SK-N-SH (cell line): Measurements from ENCODE around the gene NR6A1.

Experiments used
- CTCF ChIP-seq: fragments of 200-600 bp; sonication (generic); IDR thresholded peaks from 2 replicates; pipeline ENCODE4 v1.6.1; 2017; ENCODE audit warnings: antibody characterized with exemption, mild to moderate bottlenecking, moderate library complexity
- EZH2phosphoT487 ChIP-seq: fragments of 200-600 bp; sonication (generic); IDR thresholded peaks from 2 replicates; pipeline ENCODE4 v1.6.1; 2017; ENCODE audit warnings: low read depth, mixed run types, mild to moderate bottlenecking, antibody characterized with exemption, moderate library complexity, borderline replicate concordance
- FOXM1 ChIP-seq: IDR thresholded peaks from 2 replicates; pipeline ENCODE4 v1.4.0; 2012; ENCODE audit warnings: low read depth, mild to moderate bottlenecking
- GABPA ChIP-seq: IDR thresholded peaks from 2 replicates; pipeline ENCODE4 v1.4.0; 2012; ENCODE audit warnings: low read depth, mild to moderate bottlenecking
- MXI1 ChIP-seq: IDR thresholded peaks from 2 replicates; pipeline ENCODE4 v1.6.1; 2012; ENCODE audit warnings: mild to moderate bottlenecking, low read depth, low read length, improper control_type of control experiment
- NFIC ChIP-seq: IDR thresholded peaks from 2 replicates; pipeline ENCODE4 v1.4.0; 2012; ENCODE audit warnings: borderline replicate concordance
- POLR2AphosphoS5 ChIP-seq: IDR thresholded peaks from 2 replicates; pipeline ENCODE4 v1.6.1; 2012; ENCODE audit warnings: low read depth, low read length
- RAD21 ChIP-seq: IDR thresholded peaks from 2 replicates; pipeline ENCODE4 v1.6.1; 2012; ENCODE audit warnings: mild to moderate bottlenecking, low read length
- RCOR1 ChIP-seq: fragments of 150-350 bp; IDR thresholded peaks from 2 replicates; pipeline ENCODE4 v1.6.1; 2017; ENCODE audit warnings: antibody characterized with exemption, low read length
- SIN3A ChIP-seq: IDR thresholded peaks from 2 replicates; pipeline ENCODE4 v1.6.1; 2012; ENCODE audit warnings: low read depth, mild to moderate bottlenecking, low read length, moderate library complexity, borderline replicate concordance
- TCF12 ChIP-seq: IDR thresholded peaks from 2 replicates; pipeline ENCODE4 v1.4.0; 2012
- YY1 ChIP-seq: IDR thresholded peaks from 2 replicates; pipeline ENCODE4 v1.4.0; 2012; ENCODE audit warnings: low read depth, mild to moderate bottlenecking

DNA sequence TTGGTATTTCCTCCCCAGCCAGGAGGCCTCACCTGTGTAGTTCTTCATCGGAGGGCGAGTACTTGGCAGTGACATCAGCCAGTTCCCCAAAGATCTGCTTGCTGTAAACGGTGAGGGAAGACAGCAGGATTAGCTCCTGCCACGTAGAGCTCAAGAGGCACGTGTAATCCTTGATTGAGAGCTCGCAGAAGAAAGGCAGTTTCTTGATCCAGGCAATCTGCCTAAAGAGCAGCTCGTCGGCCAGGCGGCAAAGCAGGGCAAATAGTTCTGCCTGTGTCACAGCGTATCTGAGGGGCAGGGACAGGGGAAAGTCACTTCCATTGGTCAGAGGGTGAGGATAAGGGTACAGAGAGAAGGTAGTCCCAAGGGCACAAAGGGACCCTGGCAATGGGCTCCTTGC is 235.3 kb downstream of the NR6A1 start:
- TF ChIP-seq FOXM1 (no peak), GABPA (no peak), CTCF (no peak), RCOR1 (no peak), POLR2AphosphoS5 (no peak), NFIC (no peak), EZH2phosphoT487 (no peak), YY1 (no peak), SIN3A (no peak), MXI1 (no peak), RAD21 (no peak), TCF12 (no peak)
